TTC549 (cell line): ENCODE measurements around the gene POLA1.
"Not testable (repeated sequence)": the region's sequence is repeated elsewhere in the genome, so short reads cannot be mapped to it uniquely, and the experiment has no call there.

Experiments used
- FAIRE-seq: peaks from 2 replicates; lab custom pipeline; 2012; peaks lifted over from hg19 to GRCh38; lab: Jason Lieb, UNC

The POLA1 gene

DNA sequence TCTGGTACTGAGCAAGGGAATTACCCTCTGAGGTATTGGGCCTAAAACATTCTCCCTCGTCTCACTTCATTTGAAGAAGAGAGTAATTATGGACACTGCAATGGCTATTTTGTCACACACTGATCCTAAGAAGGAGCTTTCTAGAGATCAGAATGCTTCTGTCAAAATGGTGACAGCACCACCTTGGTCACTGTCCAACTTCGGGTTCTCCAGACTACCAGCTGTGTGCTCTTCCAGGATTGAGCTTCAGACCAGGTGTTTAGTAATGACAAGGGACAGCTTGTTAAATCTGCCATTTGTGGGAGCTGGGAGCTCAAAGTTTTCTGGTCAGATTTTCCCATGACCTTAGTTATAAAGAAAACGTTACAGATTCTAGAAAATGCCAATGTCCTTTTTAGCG, 105.4 kb downstream of the POLA1 start:
- FAIRE-seq: no peak

DNA sequence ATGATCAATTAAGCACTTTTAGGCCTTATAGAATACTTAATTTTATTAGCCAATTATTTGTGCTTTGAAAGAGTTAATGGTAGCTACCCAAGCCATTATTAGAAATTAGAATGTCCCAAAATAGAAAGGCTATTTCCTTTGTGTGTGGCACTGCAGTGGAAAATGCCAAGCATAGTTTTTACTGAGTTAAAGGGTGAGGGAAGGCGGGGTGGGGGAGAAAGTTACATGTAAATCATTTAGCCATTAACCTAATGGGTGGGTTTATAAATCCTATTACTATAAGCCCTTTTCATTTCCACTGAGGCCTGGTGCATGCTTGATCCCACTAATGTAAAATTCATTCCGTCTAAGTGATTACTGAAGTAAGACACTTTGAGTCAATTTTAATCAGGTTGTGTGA, 105.8 kb downstream of the POLA1 start:
- FAIRE-seq: no peak

DNA sequence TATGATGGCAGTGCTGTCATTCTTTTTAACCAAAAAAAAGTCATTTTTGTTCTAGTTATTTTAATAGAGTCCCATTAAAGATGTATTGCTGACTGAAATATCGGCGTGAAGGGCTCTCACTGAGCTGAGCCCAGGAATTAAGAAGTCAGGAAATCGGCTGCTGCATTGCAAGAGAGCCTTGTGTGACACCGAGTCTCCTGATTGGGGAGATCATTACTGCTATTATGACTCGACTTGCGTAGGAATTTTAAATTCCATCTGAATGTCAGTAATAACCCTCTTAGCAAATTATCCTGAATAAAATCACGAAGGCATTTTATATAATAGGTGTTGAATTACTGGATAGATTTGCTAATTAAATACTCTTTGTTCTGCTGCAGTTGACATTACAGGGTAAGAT, 111.5 kb downstream of the POLA1 start:
- no peak for FAIRE-seq

DNA sequence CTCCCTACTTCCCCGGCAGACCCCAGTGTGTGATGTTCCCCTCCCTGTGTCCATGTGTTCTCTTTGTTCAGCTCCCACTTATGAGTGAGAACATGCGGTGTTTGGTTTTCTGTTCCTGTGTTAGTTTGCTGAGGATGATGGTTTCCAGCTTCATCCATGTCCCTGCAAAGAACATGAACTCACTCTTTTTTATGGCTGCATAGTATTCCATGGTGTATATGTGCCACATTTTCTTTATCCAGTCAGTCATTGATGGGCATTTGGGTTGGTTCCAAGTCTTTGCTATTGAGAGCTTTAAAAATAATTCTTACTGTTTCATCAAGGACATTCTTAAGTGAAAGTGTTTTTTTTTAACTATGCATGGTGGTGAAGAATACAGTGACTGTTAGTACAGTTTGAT, 126.1 kb downstream of the POLA1 start:
- FAIRE-seq: not testable (repeated sequence)

DNA sequence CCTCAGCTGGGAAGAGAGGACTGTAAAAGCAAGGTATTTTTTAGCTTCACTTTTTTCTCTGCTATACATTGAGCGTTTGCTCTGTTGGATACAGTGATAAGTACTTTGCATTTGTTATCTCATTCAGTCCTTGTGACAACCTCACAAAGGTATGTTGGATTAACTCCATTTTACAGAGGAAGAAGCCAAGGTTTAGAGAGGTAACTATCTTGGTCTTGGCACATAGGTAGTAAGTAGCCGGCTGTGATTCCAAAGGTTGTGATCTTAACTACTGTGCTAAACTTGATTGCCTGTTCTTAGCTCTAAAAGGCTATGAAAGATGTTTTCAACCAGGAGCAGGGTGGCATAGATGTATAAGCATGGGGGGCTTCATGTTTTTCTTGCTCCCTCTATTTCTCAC, 134.4 kb downstream of the POLA1 start:
- FAIRE-seq: no peak

DNA sequence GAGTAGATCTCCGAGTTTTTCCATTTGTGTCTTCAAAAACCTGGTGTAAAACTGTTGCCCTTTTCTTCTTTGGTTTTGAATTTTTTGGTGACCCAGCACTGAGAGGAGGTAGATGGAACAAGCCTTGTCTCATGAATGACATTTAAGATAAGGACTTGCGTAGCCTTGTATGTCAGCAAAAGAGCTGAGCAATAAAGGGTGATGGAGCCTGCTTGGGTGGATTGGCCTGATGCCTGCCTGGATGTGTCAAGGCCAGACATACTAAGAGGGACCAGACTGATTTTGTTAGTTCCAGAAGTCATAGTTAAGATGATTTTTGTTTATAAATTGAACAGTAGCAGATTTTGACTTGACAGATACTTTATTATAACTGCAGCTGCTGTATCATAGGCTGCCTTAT, 134.9 kb downstream of the POLA1 start:
- no peak for FAIRE-seq

DNA sequence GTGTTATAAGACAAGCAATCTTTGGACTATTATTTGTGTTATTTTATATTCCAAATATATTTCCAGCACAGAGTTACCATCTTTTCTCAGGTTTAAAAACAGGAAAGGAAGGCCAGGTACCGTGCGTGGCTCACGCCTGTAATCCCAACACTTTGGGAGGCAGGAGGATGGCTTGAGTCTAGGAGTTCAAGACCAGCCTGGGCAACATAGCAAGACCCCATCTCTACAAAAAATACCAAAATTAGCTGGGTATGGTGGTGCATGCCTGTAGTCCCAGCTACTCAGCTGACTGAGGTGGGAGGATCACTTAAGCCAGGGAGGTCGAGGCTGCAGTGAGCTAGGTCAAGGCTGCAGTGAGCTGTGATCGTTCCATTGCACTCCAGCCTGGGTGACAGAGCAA, 140.0 kb downstream of the POLA1 start:
- FAIRE-seq: no peak

DNA sequence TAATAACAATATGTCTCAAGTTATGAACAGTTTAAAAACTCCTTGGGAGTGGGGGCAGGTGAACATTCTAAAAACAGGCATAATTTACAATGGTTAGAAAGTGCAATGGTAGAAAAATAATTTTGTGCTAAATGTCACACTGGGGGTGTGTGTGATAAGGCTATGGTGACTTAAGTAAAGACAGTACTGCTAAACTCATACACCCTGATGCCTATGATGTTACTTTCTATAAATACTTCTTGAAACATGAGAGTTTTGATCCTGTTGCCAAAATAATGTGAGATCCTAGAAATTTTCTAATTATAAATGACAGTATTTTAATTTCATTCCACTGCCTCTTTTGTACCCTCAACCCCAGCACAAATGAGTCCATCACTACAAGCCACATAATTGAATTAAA, 144.2 kb downstream of the POLA1 start:
- FAIRE-seq: no peak

DNA sequence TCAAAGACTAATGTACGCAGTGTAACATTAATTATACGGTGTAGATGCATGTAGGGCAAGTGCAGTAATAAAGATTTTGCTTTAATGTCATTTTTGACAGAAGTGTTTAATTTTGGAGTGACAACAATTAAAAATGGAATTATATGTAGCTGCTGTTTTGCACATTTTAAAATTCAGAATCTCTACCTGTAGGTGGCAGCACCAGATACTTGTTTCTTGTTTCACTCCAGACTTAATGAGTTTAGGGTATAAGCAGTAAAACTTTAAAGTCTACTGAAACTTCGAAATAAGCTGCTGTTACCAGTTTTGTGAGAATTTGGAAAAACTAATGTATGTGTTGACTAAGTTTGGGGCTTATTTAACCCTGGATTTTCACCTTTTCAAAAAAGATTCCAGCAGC, 144.9 kb downstream of the POLA1 start:
- FAIRE-seq: peak; percentile 43

DNA sequence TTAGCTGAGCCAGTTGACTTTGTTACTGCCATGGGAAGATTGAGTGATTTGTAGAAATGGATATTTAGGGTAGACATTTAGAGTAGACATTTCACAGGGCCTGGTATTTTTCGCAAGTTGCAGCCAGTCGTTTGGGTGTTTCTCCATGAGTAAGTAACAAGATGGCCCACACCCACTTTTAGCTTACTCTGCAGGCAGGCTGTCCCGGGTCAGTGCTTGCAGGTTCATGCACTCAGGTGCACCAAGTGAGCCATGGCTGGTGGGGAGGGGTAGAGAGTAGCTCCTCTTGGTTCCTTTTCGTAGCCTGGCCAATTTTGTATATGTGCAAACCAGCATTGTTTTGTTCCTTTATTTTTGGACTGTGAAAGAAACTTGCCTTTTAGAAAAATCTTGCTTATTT, 145.6 kb downstream of the POLA1 start:
- no peak for FAIRE-seq

DNA sequence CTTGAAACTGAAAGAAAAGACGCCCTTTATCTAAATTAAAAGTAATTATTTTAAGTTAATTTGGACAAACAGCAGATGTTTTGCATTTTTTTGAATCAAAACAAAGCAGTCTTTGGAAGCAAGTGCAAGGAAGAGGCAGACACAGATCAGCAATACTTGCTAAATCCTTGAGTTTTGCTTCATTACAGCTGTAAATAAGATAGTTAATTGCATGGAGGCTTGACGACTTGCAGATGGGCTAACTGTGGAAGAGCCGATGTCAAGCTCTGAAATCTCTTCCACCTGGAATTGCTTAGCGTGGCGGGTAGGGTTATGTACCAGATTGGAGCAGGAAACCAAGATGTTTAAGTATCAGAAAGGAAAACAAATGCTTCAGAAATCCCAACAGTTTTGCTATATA, 148.8 kb downstream of the POLA1 start:
- FAIRE-seq: no peak

DNA sequence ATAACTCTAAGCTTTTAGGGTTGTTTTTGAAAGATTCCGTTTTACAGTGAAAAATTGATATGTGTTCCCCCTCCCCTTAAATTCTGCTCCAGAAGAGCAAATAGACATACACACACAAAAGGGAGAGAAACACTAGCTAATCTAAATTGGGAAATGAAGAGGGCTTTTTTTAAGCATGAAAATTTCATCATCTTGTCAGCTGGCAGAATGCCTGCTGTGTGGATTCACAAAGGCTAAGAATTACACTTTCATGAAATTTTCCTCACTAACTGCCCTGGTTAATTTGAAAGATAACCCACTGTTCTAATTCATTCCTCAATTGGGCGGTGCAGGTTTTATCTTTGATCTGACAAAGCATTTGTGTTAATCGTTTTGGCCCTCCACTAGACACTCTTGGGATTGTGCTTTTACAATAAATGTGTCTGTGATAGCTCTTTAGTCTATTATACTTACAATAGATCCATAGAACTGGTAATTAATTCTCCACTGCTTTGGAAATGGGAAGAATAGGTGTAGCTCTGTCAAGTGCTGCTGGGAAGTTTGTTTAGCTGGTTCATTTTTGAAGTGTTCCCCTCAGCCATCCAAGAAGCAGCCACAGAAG, 152.9 kb downstream of the POLA1 start:
- FAIRE-seq: no peak

DNA sequence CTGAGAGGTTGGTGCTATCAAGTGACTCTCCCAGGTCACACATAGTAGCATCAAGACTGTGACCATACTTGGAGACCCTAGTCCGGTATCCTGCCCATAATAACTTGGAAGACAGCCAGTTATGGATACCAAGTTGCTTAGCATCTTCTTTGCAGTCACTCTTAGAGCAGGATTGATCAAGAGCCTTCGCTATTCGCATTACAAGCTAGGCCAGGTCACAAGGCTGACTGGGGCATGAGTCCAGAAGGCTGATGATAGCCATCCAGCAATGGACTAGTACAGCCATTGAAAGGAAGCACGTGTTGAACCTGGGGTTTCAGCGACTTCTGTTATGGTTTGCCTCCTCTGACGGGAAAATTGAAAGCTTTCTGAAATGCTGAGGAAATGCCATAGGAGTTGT, 157.6 kb downstream of the POLA1 start:
- FAIRE-seq: no peak

DNA sequence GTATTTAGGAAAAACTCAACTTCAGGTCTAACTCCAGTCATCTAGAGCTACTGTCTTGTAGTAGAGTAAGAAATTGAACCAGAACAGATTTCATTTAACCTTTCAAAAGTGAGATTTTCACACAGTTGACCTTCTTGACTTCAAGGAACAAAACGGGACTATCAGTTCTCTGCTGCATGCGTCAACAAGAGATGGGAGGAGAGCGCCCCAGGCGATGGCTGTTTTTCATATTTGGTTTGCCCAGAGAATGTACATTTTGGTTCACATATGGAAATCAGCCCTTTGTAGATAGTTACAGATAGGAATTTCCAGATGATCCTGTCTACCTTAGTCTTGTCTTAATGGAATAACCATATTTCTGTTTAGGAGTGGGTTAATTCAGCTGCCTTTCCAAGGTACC, 158.1 kb downstream of the POLA1 start:
- no peak for FAIRE-seq

DNA sequence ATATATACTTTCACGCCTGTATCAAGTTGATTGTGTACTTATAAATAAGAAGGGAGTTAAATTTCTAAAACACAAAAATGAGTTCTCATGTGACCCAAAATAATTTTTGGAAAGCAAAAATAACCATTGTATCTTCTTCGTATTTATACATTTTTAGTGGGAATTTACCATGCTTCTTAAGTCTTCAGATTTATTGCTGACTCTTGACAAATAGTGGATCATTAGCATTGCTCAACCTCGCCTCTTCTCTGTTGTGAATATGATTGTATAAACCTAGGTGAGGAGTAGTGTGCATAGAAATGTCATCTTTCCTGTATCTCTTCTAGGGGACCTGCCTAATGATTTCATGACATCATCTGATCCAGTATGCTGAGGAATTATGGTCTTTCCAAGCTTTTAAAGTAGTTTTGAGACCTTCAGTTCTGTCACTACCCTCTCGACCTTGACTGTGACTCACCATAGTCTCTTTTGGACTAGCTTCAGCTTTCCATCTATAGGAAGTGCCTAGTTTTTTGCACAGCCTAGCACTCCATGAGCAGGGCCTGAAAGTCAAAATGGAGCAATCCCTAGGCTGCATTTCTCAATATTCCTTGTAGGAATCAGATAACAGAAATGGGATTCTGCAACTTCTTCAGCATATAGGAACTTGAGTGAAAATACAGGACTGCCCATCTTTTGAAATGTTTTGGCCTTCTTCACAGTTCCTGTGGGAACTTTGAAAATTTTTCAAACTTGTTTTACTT, 164.5 kb downstream of the POLA1 start:
- FAIRE-seq: no peak

DNA sequence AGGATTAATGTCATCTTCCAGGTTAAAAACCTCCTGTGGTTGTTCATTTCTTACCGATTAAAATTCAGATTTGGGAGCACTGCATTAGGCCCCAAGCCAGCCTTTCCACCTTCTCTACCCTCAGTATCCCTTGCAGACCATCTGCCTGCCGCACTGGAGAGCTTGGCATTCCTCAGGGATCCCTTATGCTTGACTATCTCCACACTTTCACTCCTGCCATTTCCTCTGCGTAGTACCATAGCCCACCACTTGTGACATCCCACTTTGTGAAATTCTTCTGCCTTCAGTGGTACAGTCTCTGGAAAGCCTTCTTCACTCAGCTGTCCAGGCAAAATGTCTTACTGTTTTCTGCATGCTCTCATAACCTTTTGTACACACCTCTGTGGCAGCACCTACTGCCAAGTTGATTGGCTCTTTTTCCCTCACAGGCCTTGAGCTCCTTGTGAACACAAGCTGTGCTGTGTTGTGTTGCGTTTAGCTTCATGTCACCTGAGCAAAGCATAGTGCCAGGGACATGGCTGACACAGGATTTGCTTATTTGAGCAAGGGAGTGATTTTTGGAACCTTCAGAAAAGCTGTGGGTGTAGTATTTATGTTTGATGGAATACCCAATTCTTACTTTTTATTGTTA, 165.6 kb downstream of the POLA1 start:
- no peak for FAIRE-seq

DNA sequence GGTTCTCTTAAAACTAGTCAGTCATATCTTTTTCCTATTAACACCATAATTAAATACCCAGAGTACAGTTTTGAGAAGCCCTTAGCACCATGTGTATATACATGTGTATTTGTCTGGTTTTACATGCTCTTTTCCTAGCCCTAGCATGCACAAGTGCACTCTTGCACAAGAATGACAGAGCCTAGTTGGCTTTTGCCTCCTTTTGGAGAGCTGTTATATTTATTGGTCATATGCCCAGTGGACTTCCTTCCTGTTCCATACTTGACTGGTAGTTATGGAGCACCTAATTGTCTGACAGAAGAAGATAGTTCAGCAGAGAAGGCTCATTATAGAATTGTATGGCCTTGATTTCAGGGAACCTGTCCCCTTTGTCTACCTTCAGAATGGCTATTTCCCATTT, 166.4 kb downstream of the POLA1 start:
- FAIRE-seq: no peak

DNA sequence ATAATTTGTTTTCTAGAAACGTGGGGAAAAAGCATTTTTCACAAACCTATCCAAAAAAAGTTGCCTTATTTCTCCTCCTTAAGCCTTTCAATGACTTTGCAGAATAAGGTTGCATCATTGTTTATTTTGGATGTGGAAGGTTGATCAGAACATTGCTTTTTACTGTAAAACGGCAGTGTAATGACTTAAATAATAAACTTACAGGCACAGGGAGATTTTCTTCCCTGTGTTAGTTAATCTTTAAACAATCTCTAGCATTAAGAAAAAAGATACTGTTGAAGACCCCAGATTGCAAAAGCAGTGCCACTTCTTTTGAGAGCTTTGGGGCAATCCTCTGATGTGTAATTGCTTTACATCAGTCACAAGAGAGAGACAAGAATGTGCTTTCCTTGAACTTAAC, 168.6 kb downstream of the POLA1 start:
- FAIRE-seq: no peak

DNA sequence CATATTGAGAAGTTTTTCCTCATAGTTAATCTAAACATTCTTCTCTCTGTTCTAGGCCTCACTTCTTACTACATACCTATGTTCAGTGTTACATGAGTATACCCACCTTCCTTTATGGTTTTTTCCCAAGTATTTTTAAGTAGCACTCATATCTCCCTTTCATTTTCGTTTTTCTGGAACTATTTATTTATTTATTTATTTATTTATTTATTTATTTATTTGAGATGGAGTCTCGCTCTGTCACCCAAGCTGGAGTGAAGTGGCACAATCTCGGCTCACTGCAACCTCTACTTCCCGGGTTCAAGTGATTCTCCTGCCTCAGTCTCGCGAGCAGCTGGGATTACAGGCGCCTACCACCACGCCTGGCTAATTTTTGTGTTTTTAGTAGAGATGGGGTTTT, 170.1 kb downstream of the POLA1 start:
- not testable (repeated sequence) for FAIRE-seq

DNA sequence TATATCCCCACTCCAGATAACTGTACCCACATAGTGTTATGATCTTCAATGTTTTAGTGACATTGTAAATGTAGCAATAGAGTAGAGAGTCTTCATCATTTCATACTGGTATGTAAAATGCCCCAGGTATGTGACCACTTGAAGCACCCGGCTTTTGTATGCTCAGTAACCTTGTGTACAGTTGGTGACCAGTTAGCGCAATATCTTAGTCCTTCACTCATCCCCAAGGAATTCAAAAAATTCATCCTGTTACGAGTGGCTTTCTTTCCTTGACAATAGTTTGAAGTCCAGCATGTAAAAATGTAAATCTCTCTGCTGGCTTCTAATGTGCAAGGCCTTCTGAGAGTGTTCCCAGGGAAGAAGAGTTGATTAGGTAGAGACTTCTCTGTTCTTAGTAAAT, 176.4 kb downstream of the POLA1 start:
- no peak for FAIRE-seq

DNA sequence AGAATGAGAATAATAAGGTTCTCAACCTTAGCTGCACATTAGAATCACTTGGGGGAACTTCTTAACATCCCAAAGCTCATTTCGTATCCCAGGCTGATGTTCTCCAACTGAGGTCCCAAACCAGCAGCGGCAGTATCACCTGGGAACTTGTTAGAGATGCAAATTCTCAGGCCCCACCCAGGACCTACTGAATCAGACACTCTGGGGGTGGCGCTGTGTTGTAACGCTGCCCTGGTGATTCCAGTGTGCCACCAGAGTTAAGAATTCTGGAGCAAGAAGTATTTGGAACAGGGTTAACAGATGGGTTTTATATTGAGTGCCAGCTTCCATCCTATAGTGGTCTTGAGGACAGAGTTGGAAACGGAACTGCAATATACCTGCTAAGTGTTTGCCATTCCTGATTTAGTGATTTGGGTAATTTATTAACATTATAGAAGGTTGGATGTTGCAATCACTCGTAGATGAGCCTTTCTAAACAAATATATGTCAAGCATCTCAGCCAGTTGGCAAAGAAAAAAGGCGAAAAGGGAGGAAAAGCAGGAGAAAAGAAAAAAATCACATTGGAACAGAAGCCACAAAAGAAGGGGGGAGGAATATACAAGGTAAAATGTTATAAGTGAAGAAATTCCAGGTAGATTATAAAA, 181.0 kb downstream of the POLA1 start:
- no peak for FAIRE-seq

DNA sequence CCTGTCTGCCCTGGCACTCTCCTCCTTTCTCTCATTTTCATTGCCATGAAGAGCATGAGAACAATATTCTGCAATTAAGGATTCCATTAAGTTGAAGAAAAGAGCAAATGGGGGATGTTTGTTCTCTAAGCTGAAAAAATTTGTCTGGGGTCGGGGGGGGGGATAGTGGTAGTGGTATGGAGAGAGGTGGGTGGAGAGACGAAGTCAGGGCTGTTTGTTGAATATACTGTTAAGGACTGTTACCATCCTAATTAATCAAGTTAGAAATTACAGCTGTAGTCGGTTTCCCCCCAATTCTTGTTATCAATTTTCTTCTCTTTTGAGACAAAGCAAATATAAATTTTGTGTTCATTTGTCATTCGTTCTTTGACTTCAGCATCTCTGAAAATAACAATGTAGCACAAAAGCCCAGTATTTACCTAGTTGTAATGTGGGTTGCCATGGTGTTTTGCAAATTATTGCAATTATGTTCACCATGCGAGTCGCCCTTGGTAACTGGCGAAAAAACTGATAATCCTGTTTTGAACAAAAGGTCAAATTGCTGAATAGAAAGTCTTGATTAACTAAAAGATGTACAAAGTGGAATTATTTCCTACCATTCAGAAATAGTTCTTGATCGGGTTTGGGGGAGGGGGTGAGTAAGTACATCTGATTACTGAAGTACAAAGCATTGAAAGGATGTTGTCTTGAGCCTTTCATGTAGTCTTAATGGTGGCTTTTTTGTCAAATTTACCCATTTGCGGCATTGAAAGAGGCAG, 183.0 kb downstream of the POLA1 start:
- FAIRE-seq: no peak

DNA sequence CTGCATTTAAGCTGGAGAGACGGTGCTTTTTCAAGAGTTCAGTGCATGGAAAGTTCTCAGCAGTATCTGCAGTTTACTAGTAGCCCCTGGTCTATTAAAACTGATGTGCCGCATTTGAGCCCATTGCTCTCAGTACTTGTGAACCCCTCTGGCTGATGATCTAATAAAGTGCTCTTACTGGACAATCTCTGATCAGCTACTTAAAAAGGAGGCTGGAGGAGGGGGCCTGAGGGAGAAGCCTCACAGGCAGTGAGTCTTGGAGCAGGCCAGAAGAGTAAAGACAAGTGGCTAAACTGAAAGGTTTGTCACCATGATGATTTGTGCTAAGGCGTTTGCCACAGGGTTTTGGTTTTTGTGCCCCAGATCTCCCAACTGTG, 183.6 kb downstream of the POLA1 start:
- no peak for FAIRE-seq
